ENCODE data around the gene ZNRD2.

Gene ZNRD2

DNA sequence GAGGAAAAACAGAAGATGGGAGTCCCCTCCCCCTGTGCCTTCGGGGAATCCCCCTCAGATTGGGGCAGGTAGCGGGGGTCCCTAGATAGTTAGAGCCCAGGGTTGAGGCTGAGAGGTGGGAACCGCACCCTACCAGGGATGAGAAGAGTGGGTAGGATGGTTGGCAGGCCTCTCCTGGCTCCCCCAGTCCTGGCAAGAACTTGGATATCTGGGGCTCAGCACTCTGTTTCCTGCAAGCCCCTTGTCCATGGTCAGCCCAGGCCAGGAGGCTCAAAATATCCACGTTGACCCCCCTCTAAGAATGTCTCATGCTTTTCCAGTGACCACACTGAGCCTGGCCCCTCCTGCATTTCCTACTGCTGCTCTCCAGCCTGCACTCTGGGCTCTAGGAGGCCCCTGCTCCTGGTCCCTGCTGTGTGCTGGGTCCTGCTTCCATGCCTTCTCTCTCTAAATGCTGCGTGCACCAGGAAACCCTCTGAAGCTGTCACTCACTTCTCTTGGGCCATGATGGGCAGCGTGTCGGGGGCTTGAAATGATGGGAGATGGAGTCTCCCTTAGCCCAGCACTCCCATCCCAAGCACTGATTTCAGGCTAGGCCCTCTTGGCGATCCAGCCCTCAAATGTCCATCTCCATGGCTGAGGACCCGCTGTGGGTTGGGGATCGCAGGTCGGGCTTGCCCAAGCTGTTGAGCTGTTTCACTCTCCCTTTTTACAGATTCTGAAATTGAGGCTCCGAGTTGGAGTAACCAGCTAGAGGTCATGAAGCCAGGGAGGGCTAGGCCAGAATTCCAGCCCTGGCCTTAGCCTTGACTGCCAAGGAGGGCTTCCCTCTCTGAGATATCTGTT, 41.7 kb downstream of the ZNRD2 start:
- peak; percentile 33 for DNase-seq

DNA sequence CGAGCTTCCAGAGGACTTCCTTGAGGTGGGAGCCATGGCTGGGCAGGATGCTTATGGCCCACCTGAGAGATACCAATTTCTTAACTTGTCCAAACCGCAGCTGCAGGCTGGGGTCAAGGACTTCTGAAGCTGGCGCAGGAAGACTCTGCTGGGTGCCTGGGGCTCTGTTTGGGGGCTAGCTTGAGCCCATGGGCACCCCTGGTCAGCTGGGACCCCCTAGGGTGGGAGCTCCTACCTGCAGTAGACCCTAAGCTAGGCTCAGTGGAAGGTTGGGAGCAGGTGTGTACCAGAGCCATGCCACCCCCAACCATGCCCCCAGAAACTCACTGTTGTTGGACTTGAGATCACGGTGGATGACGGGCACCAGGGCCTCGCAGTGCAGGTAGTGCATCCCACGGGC, 42.4 kb downstream of the ZNRD2 start:
- DNase-seq, result no peak

DNA sequence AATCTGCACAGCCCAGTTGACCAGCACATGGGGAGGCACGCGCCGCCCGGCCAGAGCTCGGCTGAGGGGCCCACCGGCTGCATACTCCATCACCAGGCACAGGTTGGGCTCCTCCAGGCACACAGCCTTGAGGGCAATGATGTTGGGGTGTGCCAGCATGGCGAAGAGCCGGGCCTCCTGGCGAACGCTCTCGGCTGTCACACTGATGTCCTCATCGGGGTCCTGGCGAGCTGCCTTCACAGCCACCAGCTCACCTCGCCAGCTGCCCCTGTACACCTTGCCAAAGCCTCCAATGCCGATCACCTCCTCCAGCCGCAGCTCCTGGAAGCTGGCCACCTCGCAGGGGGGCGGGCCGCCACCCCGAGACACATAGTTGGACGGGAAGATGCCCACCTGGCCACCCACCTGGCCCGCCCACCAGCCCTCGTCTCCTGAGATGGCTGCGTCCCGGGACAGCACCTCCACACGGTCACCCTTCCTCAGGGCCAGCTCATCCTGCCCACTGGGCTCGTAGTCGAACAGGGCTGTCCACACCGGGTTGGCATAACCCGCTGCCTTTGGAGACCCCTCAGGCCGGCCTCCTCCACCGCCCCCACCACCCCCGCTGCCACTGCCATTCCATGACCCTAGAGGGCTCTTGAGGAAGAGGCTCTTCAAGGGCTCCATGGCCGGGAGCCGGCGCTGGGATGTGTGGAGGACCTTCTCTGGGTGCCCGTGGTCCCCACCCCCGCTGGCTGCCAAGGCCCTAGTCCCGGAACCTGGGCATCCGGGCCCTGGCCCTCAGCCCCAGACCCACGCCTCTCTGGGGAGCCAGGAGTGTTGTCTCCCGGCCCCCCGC, 43.0 kb downstream of the ZNRD2 start:
- no peak for DNase-seq

DNA sequence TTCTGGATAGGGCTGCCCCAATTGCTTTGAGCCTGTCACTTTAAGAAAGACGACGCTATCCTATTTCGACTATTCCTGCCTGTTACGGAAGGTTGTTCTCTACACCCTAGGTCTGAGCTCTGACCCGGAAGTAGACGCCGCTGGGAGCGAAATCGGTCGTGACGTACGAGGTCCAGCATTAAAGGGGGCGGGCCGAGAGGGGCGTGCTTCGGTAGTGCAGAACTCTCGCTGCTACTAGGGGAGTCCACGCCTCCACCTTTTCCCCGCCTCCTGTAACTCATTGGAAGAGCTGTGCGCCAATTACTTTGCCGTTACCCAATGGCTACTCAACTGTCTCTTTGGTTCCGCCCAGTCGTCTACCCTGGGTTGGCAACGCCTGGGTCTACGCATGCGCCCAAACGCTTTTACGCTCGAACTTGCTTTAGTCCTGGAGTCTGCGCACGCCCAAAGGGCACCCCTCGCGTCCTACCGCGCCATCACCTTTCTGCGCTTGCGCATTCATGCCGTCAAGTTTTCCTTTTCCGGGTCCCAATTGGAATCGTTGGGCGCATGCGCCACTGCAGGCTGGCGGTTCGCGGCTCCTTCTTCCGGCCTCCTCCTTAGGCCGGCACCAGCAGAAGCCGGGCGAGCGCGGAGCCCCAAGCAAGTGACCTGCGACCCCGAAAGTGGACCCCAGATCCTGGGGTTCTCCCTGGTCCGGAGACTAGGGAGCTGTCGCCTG, 45.1 kb downstream of the ZNRD2 start, which contains the start of gene PCNX3:
PCNX3 (plus strand) TSS at position 548 of the 721 bp plus-strand sequence. CDS start 536 bp downstream, outside the sequence.
- peak; percentile 100 for DNase-seq

DNA sequence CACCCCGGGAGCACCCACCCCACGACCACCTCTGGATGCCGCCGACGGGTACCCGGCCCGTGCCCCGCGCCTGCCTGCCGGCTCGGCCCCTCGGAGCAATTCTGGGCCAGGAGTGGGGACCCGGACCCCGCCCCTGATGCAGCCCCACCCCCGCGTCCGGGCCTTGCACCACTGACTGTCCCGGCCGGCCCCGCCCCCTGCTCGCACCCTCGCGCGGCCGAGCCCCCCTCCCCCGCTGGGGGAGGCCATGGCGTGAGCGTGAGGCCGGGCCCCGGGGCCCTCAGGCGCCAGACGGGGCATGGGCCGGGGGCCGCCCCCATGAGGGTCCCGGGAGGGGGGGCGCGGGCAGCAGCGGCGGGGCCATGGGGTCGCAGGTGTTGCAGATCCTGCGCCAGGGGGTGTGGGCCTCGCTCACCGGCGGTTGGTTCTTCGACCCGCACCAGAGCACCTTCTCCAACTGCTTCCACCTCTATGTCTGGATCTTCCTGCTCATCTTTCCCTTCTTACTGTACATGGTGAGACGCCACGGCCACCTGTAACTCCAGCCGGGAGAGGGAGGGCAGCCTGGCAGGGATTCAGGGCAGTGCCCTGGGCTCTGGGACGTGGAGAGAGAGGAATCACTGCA, 45.8 kb downstream of the ZNRD2 start:
- DNase-seq, result peak; percentile 22

DNA sequence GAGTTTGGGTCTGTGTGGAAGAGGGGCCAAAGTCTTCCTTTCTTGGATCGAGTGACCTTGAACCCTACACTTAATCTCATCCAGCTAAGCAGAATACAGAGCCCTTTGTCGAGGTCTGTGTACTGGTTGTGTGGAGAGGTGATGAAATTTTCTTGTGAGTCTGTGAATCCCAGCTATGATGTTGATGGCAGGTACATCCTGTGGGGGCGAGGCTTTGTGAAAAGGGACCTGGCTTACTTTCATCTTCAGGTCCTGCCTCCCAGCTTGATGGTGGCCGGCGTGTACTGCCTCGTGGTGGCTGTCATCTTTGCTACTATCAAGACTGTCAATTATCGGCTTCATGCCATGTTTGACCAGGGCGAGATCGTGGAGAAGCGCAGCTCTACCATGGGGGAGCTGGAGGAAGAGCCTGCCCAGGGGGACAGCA, 46.3 kb downstream of the ZNRD2 start:
- DNase-seq, result no peak

DNA sequence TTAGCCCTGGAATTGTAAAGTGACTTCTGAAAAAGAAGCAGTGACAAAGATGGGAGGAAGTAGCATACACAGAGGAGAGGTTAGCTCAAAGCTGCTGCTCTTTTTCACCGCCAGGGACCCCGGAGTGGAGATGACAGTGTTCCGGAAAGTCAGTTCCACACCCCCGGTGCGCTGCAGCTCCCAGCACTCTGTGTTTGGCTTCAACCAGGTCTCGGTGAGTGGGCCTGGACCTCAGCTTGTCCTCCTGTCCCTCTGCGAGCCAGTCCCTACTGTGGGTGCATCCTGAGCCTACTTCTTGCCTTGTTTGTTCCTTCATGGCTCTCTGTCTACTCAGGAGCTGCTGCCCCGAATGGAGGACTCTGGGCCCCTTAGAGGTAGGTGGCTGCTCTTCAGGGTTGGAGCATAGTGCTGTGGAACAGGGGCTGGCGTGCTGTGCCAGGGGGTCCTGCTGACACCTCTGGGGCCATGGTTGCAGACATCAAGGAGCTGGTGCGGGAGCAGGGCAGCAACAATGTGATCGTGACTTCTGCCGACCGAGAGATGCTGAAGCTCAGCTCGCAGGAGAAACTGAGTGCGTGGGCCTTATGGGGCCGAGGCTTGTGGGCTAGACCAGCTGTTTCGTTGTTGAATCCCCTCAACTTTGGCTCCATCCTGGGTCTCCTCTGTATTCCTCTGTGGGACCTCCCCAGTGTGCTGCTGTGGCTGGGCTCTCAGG, 47.0 kb downstream of the ZNRD2 start:
- no peak for DNase-seq

DNA sequence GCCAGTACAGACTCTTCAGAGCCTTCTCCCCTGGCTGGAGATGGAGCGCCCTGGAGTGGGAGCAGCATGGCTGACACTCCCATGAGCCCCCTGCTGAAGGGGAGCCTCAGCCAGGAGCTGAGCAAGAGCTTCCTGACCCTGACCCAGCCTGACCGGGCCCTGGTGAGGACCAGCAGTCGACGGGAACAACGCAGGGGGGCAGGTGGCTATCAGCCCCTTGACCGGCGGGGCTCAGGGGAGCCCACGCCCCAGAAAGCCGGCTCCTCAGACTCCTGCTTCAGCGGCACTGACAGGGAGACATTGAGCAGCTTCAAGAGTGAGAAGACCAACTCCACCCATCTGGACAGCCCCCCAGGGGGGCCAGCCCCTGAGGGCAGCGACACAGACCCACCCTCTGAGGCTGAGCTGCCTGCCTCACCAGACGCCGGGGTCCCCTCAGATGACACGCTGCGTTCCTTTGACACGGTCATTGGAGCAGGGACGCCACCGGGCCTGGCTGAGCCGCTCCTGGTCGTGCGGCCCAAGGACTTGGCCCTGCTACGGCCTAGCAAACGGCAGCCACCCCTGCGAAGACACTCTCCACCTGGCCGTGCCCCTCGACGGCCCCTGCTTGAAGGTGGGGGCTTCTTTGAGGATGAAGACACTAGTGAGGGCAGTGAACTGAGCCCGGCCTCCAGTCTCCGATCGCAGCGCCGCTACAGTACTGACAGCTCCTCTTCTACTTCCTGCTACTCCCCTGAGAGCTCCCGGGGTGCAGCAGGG, 47.9 kb downstream of the ZNRD2 start:
- no peak for DNase-seq

DNA sequence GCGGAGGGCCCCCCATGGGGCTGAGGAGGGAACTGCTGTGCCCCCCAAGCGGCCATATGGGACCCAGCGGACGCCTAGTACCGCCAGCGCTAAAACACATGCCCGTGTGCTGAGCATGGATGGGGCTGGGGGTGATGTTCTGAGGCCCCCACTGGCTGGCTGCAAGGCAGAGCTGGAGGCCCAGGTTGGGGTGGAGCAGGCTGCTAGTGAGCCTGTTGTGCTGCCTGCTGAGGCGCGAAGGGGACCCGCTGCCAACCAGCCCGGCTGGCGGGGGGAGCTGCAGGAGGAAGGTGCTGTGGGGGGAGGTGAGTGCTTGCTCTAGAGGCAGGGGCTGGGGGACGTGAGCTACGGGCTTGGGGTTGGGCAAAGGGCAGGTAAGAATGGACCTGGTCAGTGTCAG, 48.5 kb downstream of the ZNRD2 start:
- no peak for DNase-seq

DNA sequence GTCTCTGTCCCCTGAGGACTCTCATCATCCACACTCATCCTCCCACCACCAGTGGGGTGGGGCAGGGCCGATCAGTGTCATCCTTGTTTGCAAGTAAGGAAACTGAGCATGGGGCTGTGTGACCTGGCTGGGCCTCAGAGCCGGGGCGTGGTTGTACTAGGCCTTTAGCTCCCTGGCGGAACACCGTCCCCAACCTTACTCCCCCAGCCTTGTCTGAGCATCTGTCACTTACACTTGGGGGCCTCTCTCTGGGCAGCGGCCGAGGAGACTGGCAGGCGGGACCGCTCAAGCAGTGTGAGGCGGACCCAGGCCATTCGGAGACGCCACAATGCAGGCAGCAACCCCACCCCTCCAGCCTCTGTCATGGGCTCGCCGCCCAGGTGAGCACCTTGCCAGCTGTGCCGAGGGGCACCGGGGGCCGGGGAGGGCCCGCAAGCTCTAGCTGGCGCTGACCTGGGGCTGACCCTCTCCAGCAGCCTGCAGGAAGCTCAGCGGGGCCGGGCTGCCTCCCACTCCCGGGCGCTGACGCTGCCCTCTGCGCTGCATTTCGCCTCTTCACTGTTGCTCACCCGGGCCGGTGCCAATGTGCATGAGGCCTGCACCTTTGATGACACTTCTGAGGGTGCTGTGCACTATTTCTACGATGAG, 49.1 kb downstream of the ZNRD2 start:
- DNase-seq, result no peak

DNA sequence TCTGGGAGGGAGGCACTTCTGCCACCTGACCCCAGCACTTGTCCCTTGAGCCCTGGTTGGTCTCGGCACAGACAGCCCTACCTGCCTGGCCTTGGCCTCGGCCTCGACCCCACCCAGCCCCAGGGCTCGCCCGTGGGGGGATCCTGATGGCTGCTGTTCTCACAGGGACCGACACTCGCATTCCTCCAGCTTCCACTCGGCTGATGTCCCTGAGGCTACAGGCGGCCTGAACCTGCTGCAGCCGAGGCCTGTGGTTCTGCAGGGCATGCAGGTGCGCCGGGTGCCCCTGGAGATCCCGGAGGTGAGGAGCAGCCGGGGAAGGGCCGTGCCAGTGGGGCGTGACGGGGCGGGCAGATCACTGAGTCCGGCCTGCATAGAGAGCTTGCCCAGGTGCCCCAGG, 50.4 kb downstream of the ZNRD2 start:
- no peak for DNase-seq

DNA sequence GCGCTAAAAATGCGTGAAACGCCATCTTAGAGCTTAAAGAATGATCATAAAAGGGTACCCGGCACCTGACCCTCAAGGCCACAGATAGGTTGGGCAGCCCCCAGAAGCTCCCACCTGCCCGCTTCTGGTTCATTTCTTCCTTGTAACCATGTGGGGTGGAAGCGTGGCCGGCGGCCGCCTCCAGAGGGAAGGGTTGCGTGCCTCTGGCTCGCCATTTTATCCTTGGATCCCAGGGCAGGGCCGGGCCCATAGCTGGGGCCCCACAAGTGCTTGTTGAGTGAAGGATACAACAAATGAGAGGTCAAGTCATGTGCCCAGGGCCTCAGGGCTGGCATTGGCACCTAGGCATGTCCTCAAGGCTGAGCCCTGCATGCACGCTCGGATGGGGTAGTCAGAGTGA, 51.2 kb downstream of the ZNRD2 start:
- no peak for DNase-seq

Data from fibroblast of skin of back (primary cell).